ENCODE data around the gene TTC34.

GRCh38 chr1:2646837-2647236 is 154.7 kb downstream of the TTC34 start:
- TF ChIP-seq EZH2 (IDR thresholded peaks at IDR 0.05; ENCODE audit: insufficient read depth, poor library complexity, severe bottlenecking) (no peak), EZH2phosphoT487 (IDR thresholded peaks at IDR 0.05; ENCODE audit: insufficient read depth, low read depth) (no peak)

All from GM23248 (cell line).